Right lobe of liver (tissue), 6 donors: ENCODE measurements around the gene KRTAP4-1. TPM values are rescaled to one million over a fixed set of nuclear protein-coding genes. Genes with fewer than 3 reads are reported as not detected.

Experiments used
- ATAC-seq, 4 donors: fragments of 200-7000 bp; cut with Tn5 transposase; one replicate each; pipeline ENCODE4 v1.9.1; 2020; ENCODE audit warnings: mild to moderate bottlenecking in 4 of 4, moderate library complexity in 4 of 4
- DNase-seq, 3 donors: peaks; one replicate each; pipeline ENCODE4 v3.0.0-alpha.2; 2020
- H3K27ac ChIP-seq, 3 donors: fragments of 200-600 bp; one replicate each; pipeline ENCODE4 v1.8.0; 2022
- H3K27me3 ChIP-seq, 2 donors: fragments of 200-600 bp; one replicate each; pipeline ENCODE4 v1.8.0; 2022
- H3K36me3 ChIP-seq, 4 donors: fragments of 200-600 bp; sonication (generic) in 1 of 4; one replicate each; pipeline versions ENCODE4 v1.5.1 to v1.8.0; 2017 to 2022; ENCODE audit warnings: control low read depth in 1 of 4
- H3K4me1 ChIP-seq, 4 donors: fragments of 200-600 bp; sonication (generic) in 1 of 4; one replicate each; pipeline versions ENCODE4 v1.5.1 to v1.8.0; 2017 to 2022; ENCODE audit warnings: control low read depth in 1 of 4
- H3K4me3 ChIP-seq, 3 donors: fragments of 200-600 bp; one replicate each; pipeline ENCODE4 v1.8.0; 2022
- H3K9me3 ChIP-seq, 4 donors: fragments of 200-600 bp; sonication (generic) in 1 of 4; one replicate each; pipeline versions ENCODE4 v1.5.1 to v1.8.0; 2017 to 2022; ENCODE audit warnings: control low read depth in 1 of 4
- POLR2A ChIP-seq: fragments of 450-650 bp; IDR thresholded peaks from one replicate; pipeline ENCODE4 v1.6.1; 2017; ENCODE audit warnings: antibody characterized with exemption, mild to moderate bottlenecking
- WGBS: methylation state at CpG from one replicate; pipeline ENCODE4 v1.1.6; 2018; ENCODE audit warnings: low coverage, low lambda C conversion rate; ENCODE audit not compliant: insufficient coverage; ENCODE audit errors: missing lambda C conversion rate; 5-methylcytosine and 5-hydroxymethylcytosine counted together
- intact Hi-C, 2 donors: fragments of 100-400 bp; cut with DNase I; formaldehyde crosslinking; loops; one replicate each; pipeline versions ENCODE4 v1.11.2 to v1.14.1; 2022
- total RNA-seq, 6 experiments: library from RNA; depleted of rRNA in 2 of 6; stranded (reverse); fragments of >200 nt in 2 of 6; fragmentation: NEBNext Ultra II Directional in 3 of 6; extraction: Animal tissue kit (Norgen Biotek cat#: 25700) in 3 of 6; gene quantifications; one replicate each; pipeline versions ENCODE4 v1.1.0 to v1.2.4, GENCODE V29; 2016 to 2023
- TF ChIP-seq, protein P1 (sequence below), 4 donors: fragments of 200-600 bp in 3 of 4; fragments of 450-650 bp in 1 of 4; IDR thresholded peaks; one replicate each; pipeline versions ENCODE4 v1.5.1 to v1.8.0; 2016 to 2022; ENCODE audit warnings: antibody characterized with exemption in 4 of 4, mild to moderate bottlenecking in 2 of 4
- donor health status: DM: no; HTN: yes; CAD: no.
- donor health status: DM: no; HTN: no; CAD: no.
- donor health status: DM: no; HTN: no; CAD: no.
- donor health status: DM: no; HTN: yes; CAD: no.
- donor health status: DM: no; HTN: yes; CAD: no.

Gene KRTAP4-1
- total RNA-seq, 6 experiments from 2014 or later = not detected

DNA sequence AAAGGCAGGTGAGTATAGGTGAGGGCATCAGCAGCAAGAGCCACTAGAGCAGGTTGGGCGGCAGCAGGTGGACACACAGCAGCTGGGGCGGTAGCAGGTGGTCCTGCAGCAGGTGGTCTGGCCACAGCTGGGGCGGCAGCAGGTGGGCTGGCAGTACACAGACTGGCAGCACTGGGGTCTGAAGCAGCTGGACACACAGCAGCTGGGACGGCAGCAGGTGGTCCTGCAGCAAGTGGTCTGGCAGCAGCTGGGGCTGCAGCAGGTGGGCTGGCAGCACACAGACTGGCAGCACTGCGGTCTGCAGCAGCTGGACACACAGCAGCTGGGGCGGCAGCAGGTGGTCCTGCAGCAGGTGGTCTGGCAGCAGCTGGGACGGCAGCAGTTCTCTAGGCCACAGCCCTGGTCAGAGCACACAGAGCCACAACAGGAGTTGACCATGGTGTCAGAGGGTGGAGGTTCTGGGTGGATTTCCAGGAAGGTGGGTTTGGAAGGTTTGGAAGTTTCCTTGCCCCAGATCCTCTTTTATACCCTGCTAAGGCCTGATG lies 6.9 kb downstream of the KRTAP4-1 start, which contains the start of gene KRTAP4-2:
KRTAP4-2 (minus strand) TSS at position 495 of the 545 bp plus-strand sequence; CDS start at position 438, 57 bp downstream.
- Histone ChIP-seq H3K27me3 (no peaks in the 10 kb centered on the region), H3K9me3 (no peaks in the 10 kb centered on the region), H3K4me1 (no peaks in the 10 kb centered on the region), H3K36me3 (no peaks in the 10 kb centered on the region), H3K27ac (no peak within 1 kb of the TSS), H3K4me3 (no peak within 1 kb of the TSS)
- no CpG with 5 or more reads among the region's 7 CpGs for WGBS
- TF ChIP-seq, protein P1, sequence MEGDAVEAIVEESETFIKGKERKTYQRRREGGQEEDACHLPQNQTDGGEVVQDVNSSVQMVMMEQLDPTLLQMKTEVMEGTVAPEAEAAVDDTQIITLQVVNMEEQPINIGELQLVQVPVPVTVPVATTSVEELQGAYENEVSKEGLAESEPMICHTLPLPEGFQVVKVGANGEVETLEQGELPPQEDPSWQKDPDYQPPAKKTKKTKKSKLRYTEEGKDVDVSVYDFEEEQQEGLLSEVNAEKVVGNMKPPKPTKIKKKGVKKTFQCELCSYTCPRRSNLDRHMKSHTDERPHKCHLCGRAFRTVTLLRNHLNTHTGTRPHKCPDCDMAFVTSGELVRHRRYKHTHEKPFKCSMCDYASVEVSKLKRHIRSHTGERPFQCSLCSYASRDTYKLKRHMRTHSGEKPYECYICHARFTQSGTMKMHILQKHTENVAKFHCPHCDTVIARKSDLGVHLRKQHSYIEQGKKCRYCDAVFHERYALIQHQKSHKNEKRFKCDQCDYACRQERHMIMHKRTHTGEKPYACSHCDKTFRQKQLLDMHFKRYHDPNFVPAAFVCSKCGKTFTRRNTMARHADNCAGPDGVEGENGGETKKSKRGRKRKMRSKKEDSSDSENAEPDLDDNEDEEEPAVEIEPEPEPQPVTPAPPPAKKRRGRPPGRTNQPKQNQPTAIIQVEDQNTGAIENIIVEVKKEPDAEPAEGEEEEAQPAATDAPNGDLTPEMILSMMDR (IDR thresholded peaks at IDR 0.05) = no peak
- TF ChIP-seq POLR2A = no peak
- intact Hi-C loops = no loop called here
- DNase-seq (no peak), ATAC-seq (no peak)

DNA sequence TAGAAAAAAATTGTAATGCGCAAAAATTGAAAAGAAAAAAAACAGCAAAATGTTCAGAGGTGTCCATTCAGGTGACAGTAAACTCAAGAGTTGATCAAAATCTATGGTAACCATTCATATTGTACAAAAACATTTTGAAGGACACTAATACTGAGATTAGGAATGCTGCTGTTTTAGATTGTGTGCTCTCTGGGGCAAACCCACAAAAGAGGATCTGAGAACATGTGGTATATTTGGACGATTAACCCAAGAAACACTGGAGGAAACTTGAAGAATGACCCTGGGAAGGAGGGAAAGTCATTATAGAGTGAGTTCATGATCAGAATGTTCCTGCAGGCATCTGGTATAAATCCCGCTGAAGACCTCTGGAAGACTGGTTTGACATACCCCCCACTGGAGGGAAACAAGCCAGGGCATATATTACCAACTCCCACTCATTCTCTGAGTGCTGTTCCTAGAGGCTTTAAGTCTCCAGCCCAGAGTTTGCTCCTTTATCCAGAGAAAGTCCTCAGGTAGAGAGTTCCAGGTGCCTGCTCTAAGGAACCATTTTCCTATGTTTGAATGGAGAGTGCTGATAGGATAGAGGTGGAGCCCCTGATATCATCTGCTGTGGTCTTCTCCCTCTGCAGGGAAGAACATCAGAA lies 7.8 kb downstream of the KRTAP4-1 start:
- TF ChIP-seq POLR2A = no peak
- TF ChIP-seq, protein P1 (IDR thresholded peaks at IDR 0.05) = no peak
- Histone ChIP-seq H3K4me3 (no peak overlapping the region), H3K4me1 (no peaks in the 10 kb centered on the region), H3K36me3 (no peaks in the 10 kb centered on the region), H3K27me3 (no peaks in the 10 kb centered on the region), H3K27ac (no peak overlapping the region), H3K9me3 (no peaks in the 10 kb centered on the region)
- WGBS = 58% methylated on average over 3 of the region's 3 CpGs
- DNase-seq = no peak
- ATAC-seq = no peak
- intact Hi-C loops = no loop called here

DNA sequence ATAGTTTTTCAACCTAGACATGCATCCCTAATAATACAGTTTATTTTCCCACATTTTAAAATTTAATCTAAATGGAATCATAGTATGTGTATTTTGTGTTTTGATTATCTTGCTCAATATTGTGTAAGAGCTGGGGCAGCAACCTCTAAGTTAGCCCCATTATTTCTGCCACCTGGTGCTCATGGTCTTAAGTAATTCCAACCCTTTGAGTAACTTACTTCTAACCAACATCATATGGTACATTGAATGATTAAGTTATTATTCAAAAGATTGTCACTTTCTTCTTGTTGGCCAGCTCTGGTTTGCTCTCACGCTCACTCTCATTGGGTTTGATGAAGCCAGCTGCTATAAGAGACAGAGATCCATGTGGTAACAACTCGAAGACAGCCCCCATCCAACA lies 12.8 kb downstream of the KRTAP4-1 start:
- intact Hi-C loops = no loop called here
- Histone ChIP-seq H3K9me3 (no peaks in the 10 kb centered on the region), H3K36me3 (no peaks in the 10 kb centered on the region), H3K27me3 (no peaks in the 10 kb centered on the region), H3K4me1 (no peaks in the 10 kb centered on the region), H3K4me3 (no peak overlapping the region), H3K27ac (no peak overlapping the region)
- TF ChIP-seq, protein P1 (IDR thresholded peaks at IDR 0.05) = no peak
- TF ChIP-seq POLR2A = no peak
- no peak for ATAC-seq
- DNase-seq = no peak
- 50% methylated on average over 2 of the region's 2 CpGs for WGBS

DNA sequence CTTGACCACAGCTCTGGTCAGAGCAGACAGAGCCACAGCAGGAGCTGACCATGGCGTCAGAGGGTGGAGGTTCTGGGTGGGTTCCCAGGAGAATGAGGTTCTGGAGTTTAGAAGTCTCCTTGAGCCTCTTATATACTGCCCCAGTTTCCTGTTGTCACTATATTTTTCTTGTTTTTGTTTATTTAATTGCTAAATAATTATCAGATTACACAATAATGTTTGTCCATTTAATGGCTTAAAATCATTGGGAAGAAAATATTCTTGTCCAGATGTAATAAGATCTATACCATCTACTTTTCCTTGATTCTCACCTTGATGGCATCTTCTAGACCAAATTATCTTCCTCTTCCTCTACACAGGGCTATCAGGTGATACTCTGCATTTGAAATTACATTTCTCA lies 16.6 kb downstream of the KRTAP4-1 start, which contains the start of gene KRTAP4-3:
KRTAP4-3 (minus strand) TSS at position 101 of the 400 bp plus-strand sequence; CDS start at position 52, 49 bp downstream.
- intact Hi-C loops = no loop called here
- Histone ChIP-seq H3K27me3 (no peaks in the 10 kb centered on the region), H3K27ac (no peak within 1 kb of the TSS), H3K4me3 (no peak within 1 kb of the TSS), H3K9me3 (no peaks in the 10 kb centered on the region), H3K36me3 (no peaks in the 10 kb centered on the region), H3K4me1 (no peaks in the 10 kb centered on the region)
- no peak for ATAC-seq
- no peak for TF ChIP-seq POLR2A
- TF ChIP-seq, protein P1 (IDR thresholded peaks at IDR 0.05) = no peak
- 60% methylated on average over 1 of the region's 1 CpG for WGBS
- DNase-seq = no peak
